Vagina (tissue), 2 donors: ENCODE results near the gene SVOP. TPM values are rescaled to one million over a fixed set of nuclear protein-coding genes. Genes with fewer than 3 reads are reported as not detected.
"Not testable (repeated sequence)": the region's sequence is repeated elsewhere in the genome, so short reads cannot be mapped to it uniquely, and the experiment has no call there.

Experiments used
- DNase-seq, 2 donors: peaks; one replicate each; pipeline ENCODE4 v3.0.0-alpha.2; 2017; ENCODE audit errors: extremely low spot score in 2 of 2
- H3K27ac ChIP-seq: fragments of 200-600 bp; sonication (generic); one replicate; pipeline ENCODE4 v1.5.1; 2019
- H3K27me3 ChIP-seq: fragments of 200-600 bp; sonication (generic); one replicate; pipeline ENCODE4 v1.5.1; 2019
- H3K36me3 ChIP-seq, 2 donors: fragments of 200-600 bp; sonication (generic); one replicate each; pipeline ENCODE4 v1.5.1; 2017 to 2019
- H3K4me1 ChIP-seq: fragments of 200-600 bp; sonication (generic); one replicate; pipeline ENCODE4 v1.5.1; 2019
- H3K4me3 ChIP-seq, 2 donors: fragments of 200-600 bp; sonication (generic); 1 replicate in 1 of 2; 2 replicates in 1 of 2; pipeline ENCODE4 v1.5.1; 2016 to 2019
- H3K9me3 ChIP-seq: fragments of 200-600 bp; sonication (generic); one replicate; pipeline ENCODE4 v1.5.1; 2019
- CTCF ChIP-seq, 3 experiments: fragments of 450-650 bp in 2 of 3; fragments of 200-600 bp in 1 of 3; sonication (generic) in 1 of 3; IDR thresholded peaks; one replicate each; pipeline ENCODE4 v1.5.1; 2017 to 2019; ENCODE audit warnings: antibody characterized with exemption in 3 of 3, mild to moderate bottlenecking in 2 of 3, moderate library complexity in 2 of 3
- POLR2A ChIP-seq, 2 donors: fragments of 450-650 bp; IDR thresholded peaks; one replicate each; pipeline ENCODE4 v1.6.1; 2017; ENCODE audit warnings: antibody characterized with exemption in 2 of 2, mild to moderate bottlenecking in 2 of 2, moderate library complexity in 2 of 2
- POLR2AphosphoS5 ChIP-seq, 2 donors: sonication (generic); formaldehyde crosslinking; IDR thresholded peaks; one replicate each; pipeline ENCODE4 v1.9.0; 2017; ENCODE audit warnings: antibody characterized with exemption in 2 of 2, mild to moderate bottlenecking in 2 of 2, low read depth in 1 of 2; ENCODE audit not compliant: insufficient read depth in 1 of 2
- intact Hi-C: fragments of 100-400 bp; cut with DNase I; formaldehyde crosslinking; loops from one replicate; pipeline ENCODE4 v1.15.1; 2023
- total RNA-seq: library from RNA; depleted of rRNA; stranded (reverse); fragments of >200 nt; gene quantifications from one replicate; pipeline ENCODE4 v1.2.3, GENCODE V29; 2016

SVOP gene
- total RNA-seq, 1 donor from 2014 or later = under 0.01 TPM

GRCh38 chr12:109053382-109054123, 32.7 kb upstream of the SVOP start:
- Histone ChIP-seq H3K36me3 (peaks cover 0 to 7% of the 10 kb centered on the region in 2 donors), H3K4me3 (peak overlapping the region; percentile 82 to 95), H3K27me3 (no peaks in the 10 kb centered on the region), H3K4me1 (peaks cover 20% of the 10 kb centered on the region), H3K9me3 (no peaks in the 10 kb centered on the region), H3K27ac (peak overlapping the region; percentile 93)
- DNase-seq = no peak
- intact Hi-C loops = no loop called here
- no peak for TF ChIP-seq POLR2A (IDR thresholded peaks at IDR 0.05)
- no peak for TF ChIP-seq POLR2AphosphoS5 (IDR thresholded peaks at IDR 0.05; ENCODE audit: insufficient read depth in 1 of 2, low read depth in 1 of 2)
- no peak for TF ChIP-seq CTCF (IDR thresholded peaks at IDR 0.05)

GRCh38 chr12:109052414-109053323, 31.8 kb upstream of the SVOP start, which contains the start of gene USP30:
Gene USP30, plus strand, starts transcription at chr12:109052576. Its CDS starts 103 bp downstream, at chr12:109052679.
- H3K36me3 ChIP-seq = peaks cover 0 to 2% of the 10 kb centered on the region in 2 donors
- no peaks in the 10 kb centered on the region for H3K9me3 ChIP-seq
- peaks cover 20% of the 10 kb centered on the region for H3K4me1 ChIP-seq
- TF ChIP-seq CTCF (IDR thresholded peaks at IDR 0.05) = no peak
- peak; percentile 83 to 84 for TF ChIP-seq POLR2AphosphoS5 (IDR thresholded peaks at IDR 0.05; ENCODE audit: insufficient read depth in 1 of 2, low read depth in 1 of 2)
- H3K27me3 ChIP-seq = no peaks in the 10 kb centered on the region
- peak within 1 kb of the TSS; percentile 82 to 95 for H3K4me3 ChIP-seq
- intact Hi-C loops = no loop called here
- H3K27ac ChIP-seq = peak within 1 kb of the TSS; percentile 93
- DNase-seq = no peak

GRCh38 chr12:109052097-109052413, 31.2 kb upstream of the SVOP start:
- intact Hi-C loops = no loop called here
- Histone ChIP-seq H3K4me3 (peak overlapping the region; percentile 82 to 95), H3K27me3 (no peaks in the 10 kb centered on the region), H3K36me3 (no peaks in the 10 kb centered on the region), H3K4me1 (peaks cover 20% of the 10 kb centered on the region), H3K9me3 (no peaks in the 10 kb centered on the region), H3K27ac (peak overlapping the region; percentile 93)
- no peak for DNase-seq
- TF ChIP-seq POLR2A (IDR thresholded peaks at IDR 0.05) (no peak), CTCF (IDR thresholded peaks at IDR 0.05) (no peak), POLR2AphosphoS5 (IDR thresholded peaks at IDR 0.05; ENCODE audit: insufficient read depth in 1 of 2, low read depth in 1 of 2) (no peak)

GRCh38 chr12:109049794-109050193, 28.9 kb upstream of the SVOP start:
- DNase-seq, H3K27me3 ChIP-seq, H3K9me3 ChIP-seq, intact Hi-C loops, H3K27ac ChIP-seq, H3K4me3 ChIP-seq, H3K36me3 ChIP-seq: not testable (repeated sequence)
- H3K4me1 ChIP-seq = peaks cover 20% of the 10 kb centered on the region

- H3K9me3 ChIP-seq, H3K4me1 ChIP-seq, DNase-seq, H3K27me3 ChIP-seq, intact Hi-C loops, H3K36me3 ChIP-seq, H3K27ac ChIP-seq, H3K4me3 ChIP-seq: not testable (repeated sequence)
Observed at GRCh38 chr12:109048706-109049105, 27.8 kb upstream of the SVOP start.
